WI38 (cell line): ENCODE results near the gene NAA10.
A peak's percentile ranks its signal among the peaks of the same experiment; 100 is the strongest.

Experiments
- H3K4me3 ChIP-seq: 2 replicates; pipeline ENCODE4 v1.5.1; 2011; ENCODE audit warnings: low read depth, mild to moderate bottlenecking, control low read depth, low read length
- TF ChIP-seq, protein P1 (sequence below): IDR thresholded peaks from 2 replicates; pipeline ENCODE4 v1.5.1; 2012; ENCODE audit warnings: low read depth, mild to moderate bottlenecking, control low read depth, low read length

NAA10 gene

DNA sequence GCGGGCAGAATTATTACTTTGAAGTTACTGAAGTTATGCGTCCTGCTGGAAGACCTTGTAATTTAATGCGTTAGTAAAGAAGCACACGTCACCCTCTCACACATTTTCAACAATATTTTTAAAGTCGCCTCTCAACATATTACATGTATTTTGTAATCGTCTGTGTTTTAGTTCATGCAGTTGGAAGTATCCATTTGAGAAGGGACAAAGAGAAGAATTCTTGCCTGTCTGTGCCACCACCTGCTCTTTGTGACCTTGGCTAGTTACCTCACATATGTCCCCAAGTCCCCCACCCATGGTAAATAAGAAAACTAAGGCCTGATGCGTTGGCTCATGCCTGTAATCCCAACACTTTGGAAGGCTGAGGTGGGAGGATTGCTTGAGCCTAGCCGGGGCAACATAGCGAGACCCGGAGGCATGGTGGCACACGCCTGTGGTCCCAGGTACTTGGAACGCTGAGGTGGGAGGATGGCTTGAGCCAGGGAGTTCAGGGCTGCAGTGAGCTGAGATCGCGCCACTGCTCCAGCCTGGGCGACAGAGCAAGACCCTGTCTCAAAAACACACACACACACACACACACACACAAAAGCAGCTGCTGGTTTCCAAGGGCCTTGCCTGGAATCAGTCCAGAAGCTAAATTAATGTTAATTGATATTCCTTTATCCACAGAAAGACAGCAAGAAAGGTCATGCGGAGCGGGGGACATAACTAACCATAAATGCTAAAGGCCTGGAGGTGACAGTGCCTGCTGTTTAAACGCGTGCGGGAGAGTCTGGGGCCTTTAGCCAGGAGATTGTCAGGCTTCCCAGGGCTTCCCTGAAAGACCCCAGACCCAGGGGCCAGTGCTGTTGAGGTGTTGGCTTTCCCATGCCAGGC, 38.5 kb upstream of the NAA10 start:
- TF ChIP-seq, protein P1, sequence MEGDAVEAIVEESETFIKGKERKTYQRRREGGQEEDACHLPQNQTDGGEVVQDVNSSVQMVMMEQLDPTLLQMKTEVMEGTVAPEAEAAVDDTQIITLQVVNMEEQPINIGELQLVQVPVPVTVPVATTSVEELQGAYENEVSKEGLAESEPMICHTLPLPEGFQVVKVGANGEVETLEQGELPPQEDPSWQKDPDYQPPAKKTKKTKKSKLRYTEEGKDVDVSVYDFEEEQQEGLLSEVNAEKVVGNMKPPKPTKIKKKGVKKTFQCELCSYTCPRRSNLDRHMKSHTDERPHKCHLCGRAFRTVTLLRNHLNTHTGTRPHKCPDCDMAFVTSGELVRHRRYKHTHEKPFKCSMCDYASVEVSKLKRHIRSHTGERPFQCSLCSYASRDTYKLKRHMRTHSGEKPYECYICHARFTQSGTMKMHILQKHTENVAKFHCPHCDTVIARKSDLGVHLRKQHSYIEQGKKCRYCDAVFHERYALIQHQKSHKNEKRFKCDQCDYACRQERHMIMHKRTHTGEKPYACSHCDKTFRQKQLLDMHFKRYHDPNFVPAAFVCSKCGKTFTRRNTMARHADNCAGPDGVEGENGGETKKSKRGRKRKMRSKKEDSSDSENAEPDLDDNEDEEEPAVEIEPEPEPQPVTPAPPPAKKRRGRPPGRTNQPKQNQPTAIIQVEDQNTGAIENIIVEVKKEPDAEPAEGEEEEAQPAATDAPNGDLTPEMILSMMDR: no peak

DNA sequence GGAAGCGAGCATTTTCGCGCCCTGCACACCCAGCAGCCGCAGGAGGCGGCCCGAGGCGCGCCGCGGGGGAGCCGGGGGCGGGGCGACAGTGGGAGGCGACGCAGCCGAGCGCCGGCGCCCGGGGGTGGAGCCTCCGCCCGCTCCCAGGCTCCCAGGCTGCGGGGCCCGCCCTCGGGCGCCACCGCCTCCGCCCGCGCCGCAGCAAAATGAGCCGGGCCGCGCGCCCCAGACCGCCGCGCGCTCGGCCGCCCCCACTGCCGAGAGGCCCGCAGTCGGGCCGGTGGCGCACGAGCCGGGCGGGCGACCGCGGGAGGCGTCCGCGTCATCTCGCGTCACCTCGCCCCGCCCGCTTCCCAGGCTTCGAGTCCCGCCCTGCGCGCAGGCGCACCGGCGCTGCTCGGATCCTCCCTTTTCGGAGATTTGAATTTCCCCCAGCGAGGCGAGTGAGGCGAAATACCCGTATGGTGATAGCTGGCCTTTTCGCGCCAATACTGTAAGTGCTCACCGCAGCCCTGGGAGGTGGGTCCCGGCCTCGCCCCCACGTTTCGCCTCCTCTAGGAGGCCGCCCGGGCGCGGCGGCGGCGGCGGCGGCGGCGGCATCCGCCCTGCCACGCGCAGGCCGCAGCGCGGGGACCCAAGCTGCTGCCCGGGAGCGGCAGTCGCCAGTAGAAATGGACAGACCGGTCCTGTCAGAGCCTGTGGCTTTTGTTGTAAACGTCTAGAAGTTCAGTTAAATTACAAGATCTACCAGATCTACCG, 37.7 kb upstream of the NAA10 start, which contains the start of gene TMEM187:
Gene TMEM187 (plus strand): TSS at position 387 of the 759 bp plus-strand sequence. CDS start 9,309 bp downstream, outside the sequence.
- H3K4me3 ChIP-seq: peak within 1 kb of the TSS; percentile 95
- TF ChIP-seq, protein P1: no peak

More for the DNA sequence above, 38.5 kb upstream of the NAA10 start:
- peak overlapping the region; percentile 95 for H3K4me3 ChIP-seq

DNA sequence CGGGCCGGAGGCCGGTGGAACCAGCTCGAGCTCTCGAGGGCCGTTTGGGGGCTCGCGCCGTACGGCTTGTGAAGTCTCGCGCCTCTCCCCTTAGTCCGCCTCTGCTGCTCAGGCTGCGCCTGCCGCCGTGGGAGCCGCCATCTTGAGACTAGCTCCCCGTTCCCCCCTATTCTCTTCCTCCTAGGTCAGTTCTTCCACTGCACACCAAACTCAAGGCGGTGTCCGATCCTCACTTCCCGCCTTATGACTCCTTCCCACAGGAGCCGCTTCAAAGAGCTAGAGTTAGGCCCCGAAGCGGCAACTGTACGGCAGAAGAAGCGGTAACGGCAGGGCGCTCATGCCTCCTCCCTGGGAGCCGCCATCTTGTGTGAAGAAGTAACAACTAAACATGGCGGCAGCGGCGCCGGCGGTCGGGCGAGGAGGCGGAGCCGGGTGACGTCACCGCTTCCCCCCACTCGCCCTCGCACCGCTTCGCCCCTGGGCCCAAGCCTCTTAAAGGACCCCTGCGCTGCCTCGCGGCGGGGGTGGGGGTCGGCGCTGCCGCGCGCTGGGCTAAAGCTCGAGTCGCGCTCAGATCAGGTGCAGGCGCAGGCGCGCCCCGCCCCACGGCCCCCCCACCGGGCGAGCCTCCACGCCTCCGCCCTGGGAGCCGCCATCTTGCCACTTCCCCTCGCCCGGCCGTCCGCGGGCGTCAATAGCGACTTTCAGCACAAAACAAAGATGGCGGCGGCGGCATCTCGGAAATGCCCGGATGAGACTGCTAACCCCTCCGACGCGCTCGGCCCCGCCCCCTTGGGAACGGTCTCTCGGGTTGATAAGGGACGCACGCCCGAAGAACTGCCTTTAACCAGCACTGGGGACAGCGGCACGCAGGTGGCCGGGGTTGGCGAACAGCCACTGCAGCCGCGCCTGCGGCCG, 36.9 kb upstream of the NAA10 start, which contains the start of gene HCFC1:
Gene HCFC1 (minus strand): TSS at position 369 of the 918 bp plus-strand sequence. CDS start 978 bp downstream, outside the sequence.
- TF ChIP-seq, protein P1: no peak
- H3K4me3 ChIP-seq: peak within 1 kb of the TSS; percentile 95

DNA sequence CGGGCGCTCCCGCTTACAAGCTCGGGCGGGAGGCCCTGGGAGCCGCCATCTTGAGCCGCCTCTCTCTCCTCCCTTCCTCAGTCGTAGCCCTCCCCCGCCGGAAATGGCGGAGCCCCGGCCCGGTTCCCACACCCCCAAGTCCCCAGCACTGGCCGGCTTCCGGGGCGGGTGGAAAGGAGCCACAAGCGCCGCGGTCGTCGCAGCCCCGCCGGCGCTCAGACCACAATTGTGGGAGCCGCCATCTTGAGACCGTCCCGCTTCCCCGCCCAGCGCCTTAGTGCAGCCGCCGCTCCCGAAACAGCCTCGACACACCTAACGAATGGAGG, 36.2 kb upstream of the NAA10 start:
- H3K4me3 ChIP-seq: peak overlapping the region; percentile 95
- TF ChIP-seq, protein P1: no peak

DNA sequence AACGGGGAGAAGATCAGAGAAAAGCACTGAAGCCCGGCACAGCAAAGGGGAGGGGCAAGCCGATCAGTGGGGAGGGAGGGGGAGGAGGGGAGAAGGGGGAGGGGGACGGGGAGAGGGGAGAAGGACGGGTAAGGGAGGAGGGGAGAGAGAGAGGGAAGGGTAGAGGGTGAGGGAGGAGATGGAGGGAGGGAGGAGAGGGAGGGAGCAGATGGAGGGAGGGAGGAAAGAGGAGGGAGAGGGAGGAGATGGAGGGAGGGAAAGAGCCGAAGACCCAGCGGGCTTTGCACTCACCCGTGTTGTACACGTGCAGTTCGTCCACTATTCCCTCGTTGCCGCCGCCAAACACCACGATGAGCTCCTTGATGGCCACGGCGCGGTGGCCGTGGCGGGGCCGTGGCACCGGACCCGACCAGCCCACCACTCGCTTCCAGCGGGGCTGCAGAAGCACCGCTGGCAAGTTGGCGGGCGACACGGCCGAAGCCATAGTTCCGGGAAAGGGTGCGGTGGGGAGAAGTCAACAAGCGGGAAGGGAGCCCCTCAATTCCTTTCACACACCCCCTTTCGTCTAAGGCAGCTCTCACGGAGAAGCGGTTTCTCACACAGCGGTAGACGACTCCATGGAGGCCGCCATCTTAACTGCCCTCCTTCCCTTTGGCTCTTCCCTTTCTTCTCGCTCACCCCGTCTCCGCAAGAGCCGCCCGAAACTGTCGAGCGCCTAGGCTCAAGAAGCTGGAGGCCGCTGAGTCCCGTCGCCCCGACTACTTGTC, 35.7 kb upstream of the NAA10 start:
- H3K4me3 ChIP-seq: peak overlapping the region; percentile 95
- TF ChIP-seq, protein P1: no peak

DNA sequence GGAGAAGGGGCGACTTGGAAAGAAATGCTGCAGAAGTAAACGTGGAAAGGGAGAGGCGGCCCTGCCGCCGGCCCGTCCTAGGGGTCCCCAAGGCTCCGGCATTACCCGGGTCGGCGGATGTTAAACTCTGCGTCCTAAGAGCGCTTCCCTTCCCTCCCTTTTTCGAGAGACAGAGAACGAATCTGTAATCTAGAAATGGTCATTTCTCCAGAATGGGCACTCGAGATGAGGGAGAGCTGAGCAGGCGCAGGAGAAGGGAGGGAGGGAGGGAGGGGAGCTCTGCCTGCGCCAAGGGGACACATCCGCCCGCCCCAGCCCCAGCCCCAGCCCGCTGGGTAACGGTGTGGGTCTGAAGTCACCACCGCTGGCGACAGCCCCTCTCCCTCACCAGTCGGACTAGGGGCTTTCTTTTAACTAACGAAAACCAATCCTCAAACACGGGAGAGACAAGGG, 35.1 kb upstream of the NAA10 start:
- peak overlapping the region; percentile 95 for H3K4me3 ChIP-seq
- TF ChIP-seq, protein P1: no peak
